K562 treated with DMSO at 1 percent for 4 hours (cell line): ENCODE data around the gene LDHAL6A. TPM values are rescaled to one million over a fixed set of nuclear protein-coding genes. Genes with fewer than 3 reads are reported as not detected.

Experiments used
- total RNA-seq: library from RNA; unstranded; fragments of 300-600 nt; gene quantifications from 2 replicates; pipeline ENCODE4 v1.2.3, GENCODE V29; 2022; ENCODE audit not compliant: insufficient read depth

Gene LDHAL6A
- not detected in 2 replicates for total RNA-seq

GRCh38 chr11:18455686-18456372 lies at the start of gene LDHAL6A:
Gene LDHAL6A, plus strand, starts transcription at chr11:18455856. Its CDS starts 825 bp downstream, at chr11:18456681.

GRCh38 chr11:18526521-18527296 lies 71.1 kb downstream of the LDHAL6A start, which contains the start of gene TSG101:
Gene TSG101, minus strand, starts transcription at chr11:18526942. Its CDS starts 126 bp downstream, at chr11:18526816.

Other genes with a start within 250 kb of the LDHAL6A start
- gene SAA4, start 219.1 kb upstream of the LDHAL6A start, total RNA-seq: not detected in 2 replicates
- not detected in 2 replicates for gene SAA2, start 207.2 kb upstream of the LDHAL6A start, total RNA-seq
- gene SAA1, start 189.6 kb upstream of the LDHAL6A start, total RNA-seq: not detected in 2 replicates
- gene HPS5, start 133.7 kb upstream of the LDHAL6A start, total RNA-seq: 16.9 and 17.5 TPM in 2 replicates
- gene GTF2H1, start 133.3 kb upstream of the LDHAL6A start, total RNA-seq: 36.7 and 41.5 TPM in 2 replicates
- gene LDHA, start 61.3 kb upstream of the LDHAL6A start, total RNA-seq: 278 and 282 TPM in 2 replicates
- not detected in 2 replicates for gene LDHC, start 43.5 kb upstream of the LDHAL6A start, total RNA-seq
- 56.3 and 67.8 TPM in 2 replicates for gene TSG101, start 71.1 kb downstream of the LDHAL6A start, total RNA-seq
- 8.2 and 8.7 TPM in 2 replicates for gene UEVLD, start 132.9 kb downstream of the LDHAL6A start, total RNA-seq
- not detected in 2 replicates for gene MISFA, start 143.9 kb downstream of the LDHAL6A start, total RNA-seq
- gene SPTY2D1, start 178.5 kb downstream of the LDHAL6A start, total RNA-seq: 11.0 and 16.6 TPM in 2 replicates
- 0.84 and 1.6 TPM in 2 replicates for gene TMEM86A, start 242.9 kb downstream of the LDHAL6A start, total RNA-seq